Spleen (tissue), 11 donors: ENCODE results near the gene TMEM86B. TPM values are rescaled to one million over a fixed set of nuclear protein-coding genes. Genes with fewer than 3 reads are reported as not detected.

Experiments
- DNase-seq: peaks from one replicate; pipeline ENCODE4 v3.0.0-alpha.2; 2020
- H3K27ac ChIP-seq, 8 donors: fragments of 200-600 bp; sonication (generic) in 7 of 8; 1 replicate in 4 of 8; 2 replicates in 4 of 8; pipeline versions ENCODE4 v1.5.0 to v1.8.0; 2016 to 2021; ENCODE audit warnings: inconsistent platforms in 4 of 8, mild to moderate bottlenecking in 4 of 8, moderate library complexity in 1 of 8
- H3K27me3 ChIP-seq, 7 donors: fragments of 200-600 bp; sonication (generic) in 6 of 7; replicated peaks in 1 of 7; 1 replicate in 4 of 7; 2 replicates in 3 of 7; pipeline versions ENCODE4 v1.5.0 to v1.8.0; 2016 to 2021; ENCODE audit warnings: inconsistent platforms in 3 of 7, mild to moderate bottlenecking in 1 of 7
- H3K36me3 ChIP-seq, 6 donors: fragments of 200-600 bp; sonication (generic) in 5 of 6; 1 replicate in 4 of 6; 2 replicates in 2 of 6; pipeline versions ENCODE4 v1.5.0 to v1.8.0; 2016 to 2021; ENCODE audit warnings: inconsistent platforms in 2 of 6
- H3K4me1 ChIP-seq, 6 donors: fragments of 200-600 bp; sonication (generic) in 5 of 6; 1 replicate in 3 of 6; 2 replicates in 3 of 6; pipeline versions ENCODE4 v1.5.0 to v1.8.0; 2016 to 2021; ENCODE audit warnings: inconsistent platforms in 3 of 6
- H3K4me3 ChIP-seq, 8 donors: fragments of 200-600 bp; sonication (generic) in 7 of 8; 1 replicate in 4 of 8; 2 replicates in 4 of 8; pipeline versions ENCODE4 v1.5.0 to v1.8.0; 2016 to 2021; ENCODE audit warnings: inconsistent platforms in 4 of 8, mild to moderate bottlenecking in 4 of 8, moderate library complexity in 2 of 8
- H3K9me3 ChIP-seq, 8 donors: fragments of 200-600 bp; sonication (generic) in 7 of 8; 1 replicate in 4 of 8; 2 replicates in 4 of 8; pipeline versions ENCODE4 v1.5.0 to v1.8.0; 2016 to 2021; ENCODE audit warnings: inconsistent platforms in 4 of 8
- CTCF ChIP-seq, 11 experiments: fragments of 200-600 bp in 7 of 11; fragments of 450-650 bp in 4 of 11; sonication (generic) in 4 of 11; IDR thresholded peaks in 8 of 11; conservative IDR thresholded peaks in 3 of 11; 1 replicate in 7 of 11; 2 replicates in 4 of 11; pipeline versions ENCODE4 v1.4.0 to v1.8.0; 2016 to 2021; ENCODE audit warnings: antibody characterized with exemption in 11 of 11, inconsistent platforms in 4 of 11, mild to moderate bottlenecking in 1 of 11
- POLR2A ChIP-seq, 3 donors: fragments of 450-650 bp; IDR thresholded peaks; one replicate each; pipeline ENCODE4 v1.5.1; 2017; ENCODE audit warnings: antibody characterized with exemption in 3 of 3, mild to moderate bottlenecking in 1 of 3
- POLR2AphosphoS5 ChIP-seq, 3 donors: sonication (generic); formaldehyde crosslinking; IDR thresholded peaks; one replicate each; pipeline ENCODE4 v1.5.1; 2017; ENCODE audit warnings: antibody characterized with exemption in 3 of 3
- WGBS, 5 donors: extraction: QIAGEN DNeasy Blood & Tissue Kit in 3 of 5; methylation state at CpG; one replicate each; pipeline versions ENCODE4 v1.1.5 to v1.1.7; 2013 to 2018; 5-methylcytosine and 5-hydroxymethylcytosine counted together
- intact Hi-C: fragments of 100-400 bp; cut with DNase I; formaldehyde crosslinking; loops from one replicate; pipeline ENCODE4 v1.15.0; 2023; ENCODE audit warnings: low total_unique reads
- polyA plus RNA-seq, 3 donors: library from polyadenylated mRNA; stranded (reverse); fragments of 200-250 nt; gene quantifications; one replicate each; pipeline ENCODE4 v1.2.1, GENCODE V29; 2013
- total RNA-seq, 7 donors: library from RNA; depleted of rRNA in 3 of 7; stranded (reverse); fragments of >200 nt in 3 of 7; fragmentation: NEBNext Ultra II Directional in 4 of 7; extraction: Animal tissue kit (Norgen Biotek cat#: 25700) in 4 of 7; gene quantifications; one replicate each; pipeline versions ENCODE4 v1.1.0 to v1.2.1, GENCODE V29; 2016 to 2021
- donor health status: healthy with polysubstance abuse.
- donor health status: DM: no; HTN: no; CAD: no; lungs with moderate emphysema.
- donor health status: DM: no; HTN: no; CAD: no.
- donor health status: Bipolar disorder and iron deficiency.
- donor health status: healthy.
- donor health status: DM: no; HTN: no; CAD: no.
- donor health status: DM: yes; HTN: yes; CAD: no.

The TMEM86B gene
- total and polyA plus RNA-seq, 10 donors: 7.5 to 31.5 (median 10.5) TPM

GRCh38 chr19:55193481-55193880 lies 35.1 kb downstream of the TMEM86B start:
- DNase-seq: no peak
- intact Hi-C loops: no loop called here

DNA sequence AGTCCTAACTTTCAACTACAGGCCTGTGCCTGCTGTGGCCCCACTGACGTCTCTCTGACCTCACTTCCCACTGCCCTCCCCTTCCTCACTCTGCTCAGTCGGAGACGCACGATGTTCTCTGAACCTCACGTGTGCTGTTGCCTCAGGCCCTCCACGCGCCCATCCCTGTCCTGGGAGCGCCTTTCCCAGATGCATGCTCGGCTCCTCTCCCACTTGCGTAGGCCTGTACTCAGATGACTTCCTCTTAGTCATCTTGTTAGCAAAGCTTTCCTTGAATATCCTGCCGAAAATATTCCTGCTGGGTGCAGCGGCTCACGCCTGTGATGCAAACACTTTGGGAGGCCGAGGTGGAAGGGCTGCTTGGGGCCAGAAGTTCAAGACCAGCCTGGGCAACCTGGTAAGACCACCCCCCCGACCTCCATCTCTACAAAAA lies 39.1 kb downstream of the TMEM86B start:
- Histone ChIP-seq H3K36me3 (peaks cover 0 to 50% (median 0%) of the 10 kb centered on the region in 6 donors), H3K4me1 (peaks cover 0 to 19% (median 8%) of the 10 kb centered on the region in 6 donors), H3K4me3 (no peak overlapping the region), H3K9me3 (no peaks in the 10 kb centered on the region), H3K27me3 (peaks cover 0 to 41% (median 0%) of the 10 kb centered on the region in 7 donors), H3K27ac (peak overlapping the region in 5 of 8 donors; percentile 46 to 72 (median 70))
- DNase-seq: no peak
- 62 to 71% (median 68%) methylated on average over 13 to 15 of the region's 15 CpGs for WGBS, 5 donors
- TF ChIP-seq CTCF (IDR thresholded peaks at IDR 0.05 in 8 of 11, conservative IDR thresholded peaks at IDR 0.05 in 3 of 11) (no peak), POLR2AphosphoS5 (IDR thresholded peaks at IDR 0.05) (peak; percentile 58 to 69 (median 64))
- intact Hi-C loops: loop anchor here (10.0 kb wide), 1 partner anchor 65 kb away; the partner anchor contains the start of gene PPP6R1

More at GRCh38 chr19:55193481-55193880, 35.1 kb downstream of the TMEM86B start:
- 58 to 82% (median 62%) methylated on average over 12 of the region's 12 CpGs for WGBS, 5 donors
- TF ChIP-seq POLR2AphosphoS5 (IDR thresholded peaks at IDR 0.05) (no peak), CTCF (IDR thresholded peaks at IDR 0.05 in 8 of 11, conservative IDR thresholded peaks at IDR 0.05 in 3 of 11) (no peak), POLR2A (IDR thresholded peaks at IDR 0.05) (no peak)
- peaks cover 0 to 68% (median 0%) of the 10 kb centered on the region in 6 donors for H3K36me3 ChIP-seq
- peaks cover 0 to 36% (median 0%) of the 10 kb centered on the region in 7 donors for H3K27me3 ChIP-seq
- H3K9me3 ChIP-seq: no peaks in the 10 kb centered on the region
- H3K27ac ChIP-seq: no peak overlapping the region
- H3K4me1 ChIP-seq: peaks cover 0 to 20% (median 5%) of the 10 kb centered on the region in 6 donors
- H3K4me3 ChIP-seq: no peak overlapping the region

- Histone ChIP-seq H3K27me3 (peaks cover 0 to 39% (median 0%) of the 10 kb centered on the region in 7 donors), H3K27ac (peak overlapping the region in 6 of 8 donors; percentile 46 to 72 (median 61)), H3K4me1 (peaks cover 0 to 19% (median 8%) of the 10 kb centered on the region in 6 donors), H3K9me3 (no peaks in the 10 kb centered on the region), H3K4me3 (no peak overlapping the region), H3K36me3 (peaks cover 0 to 50% (median 0%) of the 10 kb centered on the region in 6 donors)
- no peak for DNase-seq
- intact Hi-C loops: loop anchor here (10.0 kb wide), 1 partner anchor 66 kb away; the partner anchor contains the start of gene PPP6R1
- peak; percentile 12 to 51 (median 37) for TF ChIP-seq POLR2AphosphoS5 (IDR thresholded peaks at IDR 0.05)
- TF ChIP-seq CTCF (IDR thresholded peaks at IDR 0.05 in 8 of 11, conservative IDR thresholded peaks at IDR 0.05 in 3 of 11): no peak
- 25 to 33% (median 28%) methylated on average over 8 of the region's 8 CpGs for WGBS, 5 donors
Observed at GRCh38 chr19:55188625-55189024, 39.9 kb downstream of the TMEM86B start.

- TF ChIP-seq POLR2AphosphoS5 (IDR thresholded peaks at IDR 0.05) (no peak), CTCF (IDR thresholded peaks at IDR 0.05 in 8 of 11, conservative IDR thresholded peaks at IDR 0.05 in 3 of 11) (no peak), POLR2A (IDR thresholded peaks at IDR 0.05) (no peak)
- peaks cover 0 to 19% (median 8%) of the 10 kb centered on the region in 6 donors for H3K4me1 ChIP-seq
- no peak overlapping the region for H3K27ac ChIP-seq
- DNase-seq: no peak
- peaks cover 0 to 48% (median 15%) of the 10 kb centered on the region in 7 donors for H3K27me3 ChIP-seq
- no peak overlapping the region for H3K4me3 ChIP-seq
- intact Hi-C loops: loop anchor here (10.0 kb wide), 1 partner anchor 69 kb away; the partner anchor contains the start of gene PPP6R1
- no peaks in the 10 kb centered on the region for H3K9me3 ChIP-seq
- peaks cover 0 to 48% (median 0%) of the 10 kb centered on the region in 6 donors for H3K36me3 ChIP-seq
- WGBS, 5 donors: 81 to 87% (median 83%) methylated on average over 9 to 12 of the region's 12 CpGs
Observed at GRCh38 chr19:55186080-55186479, 42.5 kb downstream of the TMEM86B start.
